PFSK-1 (cell line): Measurements from ENCODE around the gene APLN.

Source experiments
- FOXP2 ChIP-seq: optimal IDR thresholded peaks from 2 replicates; pipeline ENCODE3; 2011; ENCODE audit warnings: borderline replicate concordance, control low read depth, inconsistent platforms; ENCODE audit not compliant: insufficient read depth; ENCODE audit errors: extremely low read length, extremely low read depth
- POLR2AphosphoS5 ChIP-seq: IDR thresholded peaks from 2 replicates; pipeline ENCODE4 v1.6.1; 2012; ENCODE audit warnings: low read depth, mild to moderate bottlenecking, control low read depth, low read length, moderate library complexity
- REST ChIP-seq, 2 experiments: IDR thresholded peaks; 2 replicates each; pipeline versions ENCODE4 v1.6.1 to v1.8.0; 2011 to 2012; ENCODE audit warnings: low read depth in 2 of 2, low read length in 2 of 2, control low read depth in 1 of 2, inconsistent platforms in 1 of 2, mild to moderate bottlenecking in 1 of 2, moderate library complexity in 1 of 2; ENCODE audit not compliant: insufficient read depth in 1 of 2
- SIN3A ChIP-seq: IDR thresholded peaks from 2 replicates; pipeline ENCODE4 v1.6.1; 2012; ENCODE audit warnings: mild to moderate bottlenecking, low read length, moderate library complexity, borderline replicate concordance; ENCODE audit not compliant: insufficient read depth
- TAF1 ChIP-seq: IDR thresholded peaks from 2 replicates; pipeline ENCODE4 v1.6.1; 2012; ENCODE audit warnings: low read length, control low read depth, borderline replicate concordance; ENCODE audit not compliant: insufficient read depth

Gene APLN

GRCh38 chrX:129655547-129656249 lies 942 bp upstream of the APLN start:
- TF ChIP-seq POLR2AphosphoS5 (no peak), REST (IDR thresholded peaks at IDR 0.05; ENCODE audit: insufficient read depth in 1 of 2, low read depth in 2 of 2, low read length in 2 of 2) (peak in 1 of 2 experiments; percentile 80; a peak in 2 of 4 replicates), SIN3A (no peak), TAF1 (no peak)

- TF ChIP-seq TAF1 (no peak), POLR2AphosphoS5 (no peak), FOXP2 (no peak), REST (IDR thresholded peaks at IDR 0.05; ENCODE audit: insufficient read depth in 1 of 2, low read depth in 2 of 2, low read length in 2 of 2) (no peak), SIN3A (no peak)
Observed at GRCh38 chrX:129653971-129654651, 645 bp downstream of the APLN start.

- TF ChIP-seq SIN3A, result no peak
- no peak for TF ChIP-seq TAF1
- no peak for TF ChIP-seq REST (IDR thresholded peaks at IDR 0.05; ENCODE audit: insufficient read depth in 1 of 2, low read depth in 2 of 2, low read length in 2 of 2)
- no peak for TF ChIP-seq POLR2AphosphoS5
- TF ChIP-seq FOXP2, result no peak
Observed at GRCh38 chrX:129653181-129653970, 1.4 kb downstream of the APLN start.

- TF ChIP-seq TAF1 (no peak), FOXP2 (no peak), POLR2AphosphoS5 (no peak), REST (IDR thresholded peaks at IDR 0.05; ENCODE audit: insufficient read depth in 1 of 2, low read depth in 2 of 2, low read length in 2 of 2) (no peak), SIN3A (no peak)
Observed at GRCh38 chrX:129652565-129653169, 2.1 kb downstream of the APLN start.
